SK-N-SH treated with all-trans-retinoic acid at 6 μM for 48 hours (cell line): ENCODE measurements around the gene TNS3.
"Not testable (repeated sequence)": the region's sequence is repeated elsewhere in the genome, so short reads cannot be mapped to it uniquely, and the experiment has no call there.

Experiments
- ATAC-seq: fragments of 200-7000 bp; cut with Tn5 transposase; 3 replicates; pipeline ENCODE4 v1.9.1; 2020; ENCODE audit warnings: mild to moderate bottlenecking, moderate library complexity
- ARNTL ChIP-seq: fragments of 450-650 bp; formaldehyde crosslinking; IDR thresholded peaks from 2 replicates; pipeline ENCODE4 v1.5.0; 2020; ENCODE audit warnings: low read depth, mild to moderate bottlenecking, moderate library complexity, borderline replicate concordance
- BACH2 ChIP-seq: fragments of 250-450 bp; sonication (Bioruptor Pico); IDR thresholded peaks from 2 replicates; pipeline ENCODE4 v1.9.0; 2021; ENCODE audit warnings: mild to moderate bottlenecking, borderline replicate concordance
- CREB5 ChIP-seq: fragments of 250-450 bp; sonication (Bioruptor Pico); IDR thresholded peaks from 2 replicates; pipeline ENCODE4 v1.5.1; 2020; ENCODE audit warnings: low read depth, mild to moderate bottlenecking, moderate library complexity
- CSDC2 ChIP-seq: fragments of 250-450 bp; sonication (Bioruptor Pico); IDR thresholded peaks from 2 replicates; pipeline ENCODE4 v1.5.0; 2020; ENCODE audit warnings: mild to moderate bottlenecking, moderate library complexity
- CSRNP3 ChIP-seq: fragments of 250-450 bp; sonication (Bioruptor Pico); IDR thresholded peaks from 2 replicates; pipeline ENCODE4 v1.5.1; 2021; ENCODE audit warnings: mild to moderate bottlenecking, moderate library complexity
- ESRRG ChIP-seq: fragments of 250-450 bp; sonication (Bioruptor Pico); IDR thresholded peaks from 2 replicates; pipeline ENCODE4 v1.6.1; 2021; ENCODE audit warnings: mild to moderate bottlenecking
- ISL1 ChIP-seq: fragments of 250-450 bp; sonication (Bioruptor Pico); IDR thresholded peaks from 2 replicates; pipeline ENCODE4 v2.1.2; 2022; ENCODE audit warnings: mild to moderate bottlenecking, moderate library complexity
- OSR1 ChIP-seq: fragments of 250-450 bp; sonication (Bioruptor Pico); IDR thresholded peaks from 2 replicates; pipeline ENCODE4 v1.8.0; 2022; ENCODE audit warnings: moderate library complexity, mild to moderate bottlenecking, inconsistent platforms
- POU6F1 ChIP-seq: fragments of 250-450 bp; sonication (Bioruptor Pico); IDR thresholded peaks from 2 replicates; pipeline ENCODE4 v1.8.0; 2021; ENCODE audit warnings: low read depth, mild to moderate bottlenecking, moderate library complexity, borderline replicate concordance
- PPARA ChIP-seq: fragments of 250-450 bp; sonication (Bioruptor Pico); IDR thresholded peaks from 2 replicates; pipeline ENCODE4 v1.5.0; 2020; ENCODE audit warnings: mild to moderate bottlenecking, borderline replicate concordance
- RARB ChIP-seq: fragments of 250-450 bp; sonication (Bioruptor Pico); IDR thresholded peaks from 2 replicates; pipeline ENCODE4 v1.8.0; 2021; ENCODE audit warnings: mild to moderate bottlenecking, moderate library complexity
- SNAI2 ChIP-seq: fragments of 250-450 bp; sonication (Bioruptor Pico); IDR thresholded peaks from 2 replicates; pipeline ENCODE4 v1.5.0; 2020; ENCODE audit warnings: mild to moderate bottlenecking, moderate library complexity
- TCF4 ChIP-seq: fragments of 250-450 bp; sonication (Bioruptor Pico); IDR thresholded peaks from 2 replicates; pipeline ENCODE4 v1.8.0; 2021; ENCODE audit warnings: mild to moderate bottlenecking, moderate library complexity, borderline replicate concordance
- TOX ChIP-seq: fragments of 250-450 bp; sonication (Bioruptor Pico); IDR thresholded peaks from 2 replicates; pipeline ENCODE4 v1.8.0; 2021; ENCODE audit warnings: mild to moderate bottlenecking, moderate library complexity, borderline replicate concordance
- ZC3H10 ChIP-seq: fragments of 250-450 bp; sonication (Bioruptor Pico); IDR thresholded peaks from 2 replicates; pipeline ENCODE4 v1.5.1; 2021; ENCODE audit warnings: mild to moderate bottlenecking, moderate library complexity
- ZFP3 ChIP-seq: fragments of 250-450 bp; sonication (Bioruptor Pico); IDR thresholded peaks from 2 replicates; pipeline ENCODE4 v1.5.0; 2020; ENCODE audit warnings: mild to moderate bottlenecking, moderate library complexity
- ZFP30 ChIP-seq: fragments of 450-650 bp; formaldehyde crosslinking; IDR thresholded peaks from 2 replicates; pipeline ENCODE4 v1.5.0; 2022; ENCODE audit warnings: mild to moderate bottlenecking, moderate library complexity
- ZNF565 ChIP-seq: fragments of 450-650 bp; formaldehyde crosslinking; conservative IDR thresholded peaks from 2 replicates; pipeline ENCODE4 v1.5.0; 2020; ENCODE audit warnings: low read depth, mild to moderate bottlenecking, moderate library complexity
- ZNF70 ChIP-seq: fragments of 450-650 bp; formaldehyde crosslinking; IDR thresholded peaks from 2 replicates; pipeline ENCODE4 v1.5.0; 2020; ENCODE audit warnings: mild to moderate bottlenecking, moderate library complexity
- ZNF8 ChIP-seq: fragments of 450-650 bp; formaldehyde crosslinking; IDR thresholded peaks from 2 replicates; pipeline ENCODE4 v1.5.0; 2020; ENCODE audit warnings: mild to moderate bottlenecking, moderate library complexity
- TF ChIP-seq, protein P1 (sequence below): fragments of 250-450 bp; sonication (Bioruptor Pico); IDR thresholded peaks from 2 replicates; pipeline ENCODE4 v1.5.0; 2020; ENCODE audit warnings: mild to moderate bottlenecking, moderate library complexity
- TF ChIP-seq, protein P2 (sequence below): fragments of 250-450 bp; sonication (Bioruptor Pico); IDR thresholded peaks from 2 replicates; pipeline ENCODE4 v1.8.0; 2020; ENCODE audit warnings: mild to moderate bottlenecking, moderate library complexity, borderline replicate concordance

The TNS3 gene

GRCh38 chr7:47543056-47543455, 38.9 kb downstream of the TNS3 start:
- no peak for ATAC-seq
- TF ChIP-seq ZFP3 (CRISPR knock-in tag): no peak
- TF ChIP-seq ZNF565: no peak
- no peak for TF ChIP-seq RARB (CRISPR knock-in tag)
- no peak for TF ChIP-seq POU6F1 (CRISPR knock-in tag)
- TF ChIP-seq CSRNP3: no peak
- TF ChIP-seq TOX (CRISPR knock-in tag): no peak
- no peak for TF ChIP-seq ZFP30 (CRISPR knock-in tag)
- no peak for TF ChIP-seq TCF4
- TF ChIP-seq ESRRG (CRISPR knock-in tag): no peak
- no peak for TF ChIP-seq BACH2 (CRISPR knock-in tag)
- TF ChIP-seq, protein P1, sequence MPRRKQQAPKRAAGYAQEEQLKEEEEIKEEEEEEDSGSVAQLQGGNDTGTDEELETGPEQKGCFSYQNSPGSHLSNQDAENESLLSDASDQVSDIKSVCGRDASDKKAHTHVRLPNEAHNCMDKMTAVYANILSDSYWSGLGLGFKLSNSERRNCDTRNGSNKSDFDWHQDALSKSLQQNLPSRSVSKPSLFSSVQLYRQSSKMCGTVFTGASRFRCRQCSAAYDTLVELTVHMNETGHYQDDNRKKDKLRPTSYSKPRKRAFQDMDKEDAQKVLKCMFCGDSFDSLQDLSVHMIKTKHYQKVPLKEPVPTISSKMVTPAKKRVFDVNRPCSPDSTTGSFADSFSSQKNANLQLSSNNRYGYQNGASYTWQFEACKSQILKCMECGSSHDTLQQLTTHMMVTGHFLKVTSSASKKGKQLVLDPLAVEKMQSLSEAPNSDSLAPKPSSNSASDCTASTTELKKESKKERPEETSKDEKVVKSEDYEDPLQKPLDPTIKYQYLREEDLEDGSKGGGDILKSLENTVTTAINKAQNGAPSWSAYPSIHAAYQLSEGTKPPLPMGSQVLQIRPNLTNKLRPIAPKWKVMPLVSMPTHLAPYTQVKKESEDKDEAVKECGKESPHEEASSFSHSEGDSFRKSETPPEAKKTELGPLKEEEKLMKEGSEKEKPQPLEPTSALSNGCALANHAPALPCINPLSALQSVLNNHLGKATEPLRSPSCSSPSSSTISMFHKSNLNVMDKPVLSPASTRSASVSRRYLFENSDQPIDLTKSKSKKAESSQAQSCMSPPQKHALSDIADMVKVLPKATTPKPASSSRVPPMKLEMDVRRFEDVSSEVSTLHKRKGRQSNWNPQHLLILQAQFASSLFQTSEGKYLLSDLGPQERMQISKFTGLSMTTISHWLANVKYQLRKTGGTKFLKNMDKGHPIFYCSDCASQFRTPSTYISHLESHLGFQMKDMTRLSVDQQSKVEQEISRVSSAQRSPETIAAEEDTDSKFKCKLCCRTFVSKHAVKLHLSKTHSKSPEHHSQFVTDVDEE: no peak
- no peak for TF ChIP-seq SNAI2
- TF ChIP-seq PPARA (CRISPR knock-in tag): no peak
- no peak for TF ChIP-seq ISL1
- no peak for TF ChIP-seq ZC3H10 (CRISPR knock-in tag)
- TF ChIP-seq ZNF8 (CRISPR knock-in tag): no peak
- TF ChIP-seq OSR1 (CRISPR knock-in tag): no peak
- TF ChIP-seq CSDC2 (CRISPR knock-in tag): no peak
- no peak for TF ChIP-seq ZNF70 (CRISPR knock-in tag)
- no peak for TF ChIP-seq CREB5 (CRISPR knock-in tag)
- TF ChIP-seq, all 23 proteins: peak for 0

GRCh38 chr7:47542051-47542450, 39.9 kb downstream of the TNS3 start:
- TF ChIP-seq, protein P1: no peak
- TF ChIP-seq PPARA (CRISPR knock-in tag): no peak
- TF ChIP-seq BACH2 (CRISPR knock-in tag): no peak
- no peak for TF ChIP-seq ZC3H10 (CRISPR knock-in tag)
- no peak for TF ChIP-seq ZNF70 (CRISPR knock-in tag)
- no peak for TF ChIP-seq OSR1 (CRISPR knock-in tag)
- no peak for TF ChIP-seq RARB (CRISPR knock-in tag)
- TF ChIP-seq CSDC2 (CRISPR knock-in tag): no peak
- TF ChIP-seq ISL1: no peak
- no peak for TF ChIP-seq ARNTL (CRISPR knock-in tag)
- TF ChIP-seq ZFP30 (CRISPR knock-in tag): no peak
- TF ChIP-seq SNAI2: no peak
- TF ChIP-seq, protein P2, sequence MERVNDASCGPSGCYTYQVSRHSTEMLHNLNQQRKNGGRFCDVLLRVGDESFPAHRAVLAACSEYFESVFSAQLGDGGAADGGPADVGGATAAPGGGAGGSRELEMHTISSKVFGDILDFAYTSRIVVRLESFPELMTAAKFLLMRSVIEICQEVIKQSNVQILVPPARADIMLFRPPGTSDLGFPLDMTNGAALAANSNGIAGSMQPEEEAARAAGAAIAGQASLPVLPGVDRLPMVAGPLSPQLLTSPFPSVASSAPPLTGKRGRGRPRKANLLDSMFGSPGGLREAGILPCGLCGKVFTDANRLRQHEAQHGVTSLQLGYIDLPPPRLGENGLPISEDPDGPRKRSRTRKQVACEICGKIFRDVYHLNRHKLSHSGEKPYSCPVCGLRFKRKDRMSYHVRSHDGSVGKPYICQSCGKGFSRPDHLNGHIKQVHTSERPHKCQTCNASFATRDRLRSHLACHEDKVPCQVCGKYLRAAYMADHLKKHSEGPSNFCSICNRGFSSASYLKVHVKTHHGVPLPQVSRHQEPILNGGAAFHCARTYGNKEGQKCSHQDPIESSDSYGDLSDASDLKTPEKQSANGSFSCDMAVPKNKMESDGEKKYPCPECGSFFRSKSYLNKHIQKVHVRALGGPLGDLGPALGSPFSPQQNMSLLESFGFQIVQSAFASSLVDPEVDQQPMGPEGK (CRISPR knock-in tag): no peak
- TF ChIP-seq ZNF8 (CRISPR knock-in tag): no peak
- no peak for TF ChIP-seq TOX (CRISPR knock-in tag)
- TF ChIP-seq ZNF565: no peak
- no peak for TF ChIP-seq POU6F1 (CRISPR knock-in tag)
- no peak for TF ChIP-seq CSRNP3

GRCh38 chr7:47541485-47541884, 40.4 kb downstream of the TNS3 start:
- not testable (repeated sequence) for ATAC-seq

More at GRCh38 chr7:47542051-47542450, 39.9 kb downstream of the TNS3 start:
- ATAC-seq: no peak
